HG03571 (cell line): ENCODE measurements around the gene KIF18A.

Experiments used
- ATAC-seq: cut with Tn5 transposase; IDR thresholded peaks from one replicate; pipeline ENCODE4 v1.9.1; 2021; ENCODE audit not compliant: unreplicated experiment

The KIF18A gene

DNA sequence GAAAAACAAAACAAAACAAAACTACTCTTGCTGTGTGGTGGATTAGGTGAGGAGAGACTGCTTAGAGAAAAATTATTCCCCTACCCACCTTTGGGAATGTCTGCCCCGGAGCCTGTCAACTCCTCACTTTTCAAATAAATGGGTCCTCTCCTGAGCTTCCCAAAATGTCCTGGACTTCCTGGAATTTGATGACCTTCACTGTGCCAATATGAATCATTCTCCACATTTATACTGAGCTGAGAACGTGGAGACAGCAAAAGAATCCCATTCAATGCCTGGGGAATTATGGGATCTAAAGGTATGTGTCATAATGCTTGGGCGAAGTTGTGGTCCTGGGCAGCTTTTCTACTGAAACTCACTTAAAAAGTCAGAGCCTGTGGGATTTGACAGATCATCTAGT is 136.8 kb downstream of the KIF18A start:
- no peak for ATAC-seq
